Measurements from ENCODE around the gene PAPSS1. TPM values are rescaled to one million over a fixed set of nuclear protein-coding genes. Genes with fewer than 3 reads are reported as not detected.

Gene PAPSS1
- polyA plus RNA-seq, 1 experiment: 95.5 TPM

- no peak overlapping the region for H3K4me3 ChIP-seq (ENCODE audit: low read depth, low read length)
- DNase-seq (ENCODE audit: low read depth, low spot score): no peak
These were observed 34.3 kb downstream of the PAPSS1 start for GRCh38 chr4:107685740-107686139.

GRCh38 chr4:107683873-107684272 lies 36.2 kb downstream of the PAPSS1 start:
- Histone ChIP-seq H3K27me3 (ENCODE audit: control insufficient read depth, insufficient read depth, low read length) (no peaks in the 10 kb centered on the region), H3K4me3 (ENCODE audit: low read depth, low read length) (no peak overlapping the region), H3K9me3 (ENCODE audit: control insufficient read depth, insufficient read depth, low read length) (no peaks in the 10 kb centered on the region), H3K27ac (ENCODE audit: low read depth, low read length) (no peak overlapping the region)
- CTCF ChIA-PET: interaction anchor here (1.3 kb wide), 1 partner anchor 18 kb away, joined by 3 read pairs; no protein-coding TSS in a partner anchor
- TF ChIP-seq, protein P1, sequence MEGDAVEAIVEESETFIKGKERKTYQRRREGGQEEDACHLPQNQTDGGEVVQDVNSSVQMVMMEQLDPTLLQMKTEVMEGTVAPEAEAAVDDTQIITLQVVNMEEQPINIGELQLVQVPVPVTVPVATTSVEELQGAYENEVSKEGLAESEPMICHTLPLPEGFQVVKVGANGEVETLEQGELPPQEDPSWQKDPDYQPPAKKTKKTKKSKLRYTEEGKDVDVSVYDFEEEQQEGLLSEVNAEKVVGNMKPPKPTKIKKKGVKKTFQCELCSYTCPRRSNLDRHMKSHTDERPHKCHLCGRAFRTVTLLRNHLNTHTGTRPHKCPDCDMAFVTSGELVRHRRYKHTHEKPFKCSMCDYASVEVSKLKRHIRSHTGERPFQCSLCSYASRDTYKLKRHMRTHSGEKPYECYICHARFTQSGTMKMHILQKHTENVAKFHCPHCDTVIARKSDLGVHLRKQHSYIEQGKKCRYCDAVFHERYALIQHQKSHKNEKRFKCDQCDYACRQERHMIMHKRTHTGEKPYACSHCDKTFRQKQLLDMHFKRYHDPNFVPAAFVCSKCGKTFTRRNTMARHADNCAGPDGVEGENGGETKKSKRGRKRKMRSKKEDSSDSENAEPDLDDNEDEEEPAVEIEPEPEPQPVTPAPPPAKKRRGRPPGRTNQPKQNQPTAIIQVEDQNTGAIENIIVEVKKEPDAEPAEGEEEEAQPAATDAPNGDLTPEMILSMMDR (IDR thresholded peaks at IDR 0.05; ENCODE audit: low read depth, low read length): no peak
- POLR2A ChIA-PET: no interaction called here
- no peak for DNase-seq (ENCODE audit: low read depth, low spot score)

More at GRCh38 chr4:107685740-107686139, 34.3 kb downstream of the PAPSS1 start:
- TF ChIP-seq, protein P1 (IDR thresholded peaks at IDR 0.05; ENCODE audit: low read depth, low read length): no peak
- CTCF ChIA-PET: no interaction called here
- H3K9me3 ChIP-seq (ENCODE audit: control insufficient read depth, insufficient read depth, low read length): no peaks in the 10 kb centered on the region
- H3K27ac ChIP-seq (ENCODE audit: low read depth, low read length): no peak overlapping the region
- H3K27me3 ChIP-seq (ENCODE audit: control insufficient read depth, insufficient read depth, low read length): no peaks in the 10 kb centered on the region
- POLR2A ChIA-PET: no interaction called here

GRCh38 chr4:107682306-107682705 lies 37.7 kb downstream of the PAPSS1 start:
- ChIA-PET POLR2A (no interaction called here), CTCF (no interaction called here)
- no peaks in the 10 kb centered on the region for H3K27me3 ChIP-seq (ENCODE audit: control insufficient read depth, insufficient read depth, low read length)
- H3K4me3 ChIP-seq (ENCODE audit: low read depth, low read length): no peak overlapping the region
- no peaks in the 10 kb centered on the region for H3K9me3 ChIP-seq (ENCODE audit: control insufficient read depth, insufficient read depth, low read length)
- no peak for DNase-seq (ENCODE audit: low read depth, low spot score)
- no peak overlapping the region for H3K27ac ChIP-seq (ENCODE audit: low read depth, low read length)
- TF ChIP-seq, protein P1 (IDR thresholded peaks at IDR 0.05; ENCODE audit: low read depth, low read length): no peak

- POLR2A ChIA-PET: no interaction called here
- CTCF ChIA-PET: interaction anchor here (1.4 kb wide), 1 partner anchor 244 kb away, joined by 3 read pairs; no protein-coding TSS in a partner anchor
These were observed 51.0 kb downstream of the PAPSS1 start for GRCh38 chr4:107669068-107669467.

GRCh38 chr4:107666134-107666533 lies 53.9 kb downstream of the PAPSS1 start:
- POLR2A ChIA-PET: no interaction called here
- H3K27ac ChIP-seq (ENCODE audit: low read depth, low read length): no peak overlapping the region
- CTCF ChIA-PET: interaction anchor here (1.1 to 1.7 kb wide), 5 partner anchors 17 to 1296 kb away, joined by 3 to 4 read pairs (median 3); partner anchors contain the start of gene DKK2
- TF ChIP-seq, protein P1 (IDR thresholded peaks at IDR 0.05; ENCODE audit: low read depth, low read length): peak; percentile 52
- DNase-seq (ENCODE audit: low read depth, low spot score): peak; percentile 18
- H3K4me3 ChIP-seq (ENCODE audit: low read depth, low read length): no peak overlapping the region
- no peaks in the 10 kb centered on the region for H3K9me3 ChIP-seq (ENCODE audit: control insufficient read depth, insufficient read depth, low read length)
- no peaks in the 10 kb centered on the region for H3K27me3 ChIP-seq (ENCODE audit: control insufficient read depth, insufficient read depth, low read length)

More at GRCh38 chr4:107669068-107669467, 51.0 kb downstream of the PAPSS1 start:
- Histone ChIP-seq H3K27me3 (ENCODE audit: control insufficient read depth, insufficient read depth, low read length) (no peaks in the 10 kb centered on the region), H3K4me3 (ENCODE audit: low read depth, low read length) (no peak overlapping the region), H3K9me3 (ENCODE audit: control insufficient read depth, insufficient read depth, low read length) (peaks cover 2% of the 10 kb centered on the region; the same call in 1 of the 2 replicates), H3K27ac (ENCODE audit: low read depth, low read length) (no peak overlapping the region)
- DNase-seq (ENCODE audit: low read depth, low spot score): no peak
- TF ChIP-seq, protein P1 (IDR thresholded peaks at IDR 0.05; ENCODE audit: low read depth, low read length): no peak
